Loucy (cell line): ENCODE measurements around the gene HACD4.

Experiments used
- CTCF ChIP-seq: fragments of 200-600 bp; sonication (generic); conservative IDR thresholded peaks from 2 replicates; pipeline ENCODE4 v1.5.1; 2014; ENCODE audit warnings: mild to moderate bottlenecking, antibody characterized with exemption, low read length
- EZH2phosphoT487 ChIP-seq: fragments of 200-600 bp; IDR thresholded peaks from 2 replicates; pipeline ENCODE4 v1.6.1; 2018; ENCODE audit warnings: antibody characterized with exemption, mild to moderate bottlenecking, moderate library complexity, borderline replicate concordance

DNA sequence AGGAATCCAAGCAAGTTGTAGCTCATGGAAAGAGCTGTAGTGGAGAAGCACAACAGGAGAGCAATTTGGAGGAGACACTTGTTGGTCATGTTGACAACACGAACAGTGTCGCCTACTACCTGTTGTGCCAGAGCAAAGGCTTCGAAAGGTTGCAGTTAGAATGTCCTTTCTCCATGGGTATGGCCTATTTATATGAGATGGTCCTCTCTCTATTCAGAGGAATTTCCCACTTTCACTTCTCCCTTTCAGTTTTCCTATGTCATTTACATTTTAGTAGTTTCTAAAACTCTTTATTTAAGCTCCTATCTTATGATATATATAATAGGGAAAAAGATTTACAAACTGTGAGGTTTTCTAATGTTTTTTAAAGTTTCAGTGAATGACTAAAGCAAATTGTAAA, 46.3 kb upstream of the HACD4 start, which contains the start of gene IFNB1:
- no peak for TF ChIP-seq CTCF
- TF ChIP-seq EZH2phosphoT487: no peak
